Neural progenitor cell (in vitro differentiated cells): Measurements from ENCODE around the gene ZPLD1. TPM values are rescaled to one million over a fixed set of nuclear protein-coding genes. Genes with fewer than 3 reads are reported as not detected.
A peak's percentile ranks its signal among the peaks of the same experiment; 100 is the strongest.

Experiments used
- DNase-seq: peaks from one replicate; pipeline ENCODE4 v3.0.0-alpha.2; 2016; ENCODE audit warnings: low spot score
- H2AFZ ChIP-seq: fragments of 200-600 bp; sonication (generic); replicated peaks from 2 replicates; pipeline ENCODE4 v1.6.1; 2016; ENCODE audit warnings: antibody characterized with exemption
- H3F3A ChIP-seq: fragments of 200-600 bp; sonication (generic); 2 replicates; pipeline ENCODE4 v1.6.1; 2016; ENCODE audit warnings: antibody characterized with exemption, low read depth
- H3K27ac ChIP-seq: fragments of 200-600 bp; sonication (generic); 2 replicates; pipeline ENCODE4 v1.5.1; 2016; ENCODE audit warnings: mild to moderate bottlenecking
- H3K27me3 ChIP-seq: fragments of 200-600 bp; sonication (generic); 2 replicates; pipeline ENCODE4 v1.6.1; 2016; ENCODE audit warnings: mild to moderate bottlenecking, moderate library complexity
- H3K36me3 ChIP-seq: fragments of 200-600 bp; sonication (generic); 2 replicates; pipeline ENCODE4 v1.5.1; 2016
- H3K4me1 ChIP-seq: fragments of 200-600 bp; sonication (generic); 2 replicates; pipeline ENCODE4 v1.6.1; 2016; ENCODE audit warnings: mixed run types
- H3K4me2 ChIP-seq: fragments of 200-600 bp; sonication (generic); 2 replicates; pipeline ENCODE4 v1.6.1; 2016
- H3K4me3 ChIP-seq: fragments of 200-600 bp; sonication (generic); 2 replicates; pipeline ENCODE4 v1.5.1; 2016
- H3K79me2 ChIP-seq: fragments of 200-600 bp; sonication (generic); 2 replicates; pipeline ENCODE4 v1.6.1; 2016; ENCODE audit warnings: low read depth
- H3K9ac ChIP-seq: fragments of 200-600 bp; sonication (generic); 2 replicates; pipeline ENCODE4 v1.6.1; 2016
- H3K9me3 ChIP-seq: fragments of 200-600 bp; sonication (generic); 2 replicates; pipeline ENCODE4 v1.5.1; 2016; ENCODE audit warnings: low read depth
- H4K20me1 ChIP-seq: fragments of 200-600 bp; sonication (generic); 2 replicates; pipeline ENCODE4 v1.6.1; 2016; ENCODE audit warnings: low read depth
- H3K27ac Mint-ChIP-seq: 3 replicates; pipeline ENCODE4 v1.8.0; 2021; ENCODE audit warnings: mixed read lengths
- H3K27me3 Mint-ChIP-seq: 2 replicates; pipeline ENCODE4 v1.8.0; 2022; ENCODE audit warnings: low read depth, mild to moderate bottlenecking, inconsistent platforms, moderate library complexity, mixed read lengths; ENCODE audit not compliant: insufficient read depth
- H3K36me3 Mint-ChIP-seq: 3 replicates; pipeline ENCODE4 v1.8.0; 2021; ENCODE audit warnings: mixed read lengths
- H3K4me1 Mint-ChIP-seq: 3 replicates; pipeline ENCODE4 v1.8.0; 2021; ENCODE audit warnings: mixed read lengths
- H3K4me3 Mint-ChIP-seq: 3 replicates; pipeline ENCODE4 v1.8.0; 2021; ENCODE audit warnings: mild to moderate bottlenecking, moderate library complexity, mixed read lengths
- H3K9me3 Mint-ChIP-seq: 3 replicates; pipeline ENCODE4 v1.8.0; 2020; ENCODE audit warnings: mixed read lengths
- CTCF ChIP-seq: fragments of 200-600 bp; sonication (generic); IDR thresholded peaks from 2 replicates; pipeline ENCODE4 v1.5.1; 2017; ENCODE audit warnings: antibody characterized with exemption, mild to moderate bottlenecking
- EZH2 ChIP-seq: fragments of 200-600 bp; sonication (generic); IDR thresholded peaks from 2 replicates; pipeline ENCODE4 v1.6.1; 2017; ENCODE audit warnings: antibody characterized with exemption, mild to moderate bottlenecking, moderate library complexity
- EZH2phosphoT487 ChIP-seq: fragments of 200-600 bp; sonication (generic); IDR thresholded peaks from 2 replicates; pipeline ENCODE4 v1.6.1; 2017; ENCODE audit warnings: antibody characterized with exemption
- total RNA-seq: library from RNA; depleted of rRNA; stranded (reverse); fragments of >200 nt; gene quantifications from 2 replicates; pipeline ENCODE4 v1.2.3, GENCODE V29; 2015; ENCODE audit warnings: low replicate concordance

Gene ZPLD1
- total RNA-seq, 1 donor from 2014 or later: 0.28 TPM

GRCh38 chr3:102457644-102458043, 22.8 kb downstream of the ZPLD1 start:
- no peaks in the 10 kb centered on the region for H3K27me3 ChIP-seq
- no peak overlapping the region for H3K4me2 ChIP-seq
- no peak overlapping the region for H2AFZ ChIP-seq
- H3K4me1 ChIP-seq: peaks cover 5% of the 10 kb centered on the region
- H3K4me3 ChIP-seq: no peak overlapping the region
- no peak overlapping the region for H3K9ac ChIP-seq
- no peaks in the 10 kb centered on the region for H3K79me2 ChIP-seq
- Mint-ChIP-seq H3K36me3 (no peaks in the 10 kb centered on the region), H3K27me3 (no peaks in the 10 kb centered on the region), H3K4me1 (peaks cover 5% of the 10 kb centered on the region), H3K4me3 (no peak overlapping the region), H3K27ac (no peak overlapping the region), H3K9me3 (no peaks in the 10 kb centered on the region)
- no peaks in the 10 kb centered on the region for H3F3A ChIP-seq
- H3K27ac ChIP-seq: no peak overlapping the region
- TF ChIP-seq EZH2: no peak
- no peak for TF ChIP-seq EZH2phosphoT487
- TF ChIP-seq CTCF: no peak
- DNase-seq: no peak
- no peaks in the 10 kb centered on the region for H4K20me1 ChIP-seq
- H3K9me3 ChIP-seq: no peaks in the 10 kb centered on the region
- no peaks in the 10 kb centered on the region for H3K36me3 ChIP-seq

GRCh38 chr3:102460579-102460978, 25.8 kb downstream of the ZPLD1 start:
- Histone ChIP-seq H3F3A (no peaks in the 10 kb centered on the region), H2AFZ (no peak overlapping the region), H3K9ac (no peak overlapping the region), H3K79me2 (no peaks in the 10 kb centered on the region), H3K4me1 (peaks cover 5% of the 10 kb centered on the region), H3K9me3 (no peaks in the 10 kb centered on the region), H3K4me3 (no peak overlapping the region), H3K27me3 (no peaks in the 10 kb centered on the region), H4K20me1 (no peaks in the 10 kb centered on the region), H3K4me2 (no peak overlapping the region), H3K27ac (no peak overlapping the region), H3K36me3 (no peaks in the 10 kb centered on the region)
- Mint-ChIP-seq H3K9me3 (no peaks in the 10 kb centered on the region), H3K4me3 (no peak overlapping the region), H3K4me1 (no peaks in the 10 kb centered on the region), H3K27me3 (no peaks in the 10 kb centered on the region), H3K27ac (no peak overlapping the region), H3K36me3 (no peaks in the 10 kb centered on the region)
- TF ChIP-seq EZH2: no peak
- TF ChIP-seq EZH2phosphoT487: no peak
- TF ChIP-seq CTCF: no peak
- no peak for DNase-seq

- no peak overlapping the region for H3K4me3 Mint-ChIP-seq
- no peak for DNase-seq
- Histone ChIP-seq H3K27me3 (no peaks in the 10 kb centered on the region), H3K4me1 (peaks cover 5% of the 10 kb centered on the region), H2AFZ (no peak overlapping the region), H3K27ac (no peak overlapping the region), H4K20me1 (no peaks in the 10 kb centered on the region), H3K79me2 (no peaks in the 10 kb centered on the region), H3K9me3 (no peaks in the 10 kb centered on the region), H3K9ac (no peak overlapping the region), H3K36me3 (no peaks in the 10 kb centered on the region), H3F3A (no peaks in the 10 kb centered on the region), H3K4me3 (no peak overlapping the region), H3K4me2 (no peak overlapping the region)
- H3K4me1 Mint-ChIP-seq: no peaks in the 10 kb centered on the region
- H3K36me3 Mint-ChIP-seq: no peaks in the 10 kb centered on the region
- TF ChIP-seq CTCF (no peak), EZH2phosphoT487 (no peak), EZH2 (no peak)
- no peaks in the 10 kb centered on the region for H3K27me3 Mint-ChIP-seq
- no peaks in the 10 kb centered on the region for H3K9me3 Mint-ChIP-seq
- H3K27ac Mint-ChIP-seq: no peak overlapping the region
These were observed 29.4 kb downstream of the ZPLD1 start for GRCh38 chr3:102464261-102464660.

GRCh38 chr3:102466001-102466400, 31.2 kb downstream of the ZPLD1 start:
- no peaks in the 10 kb centered on the region for H3K4me1 Mint-ChIP-seq
- no peaks in the 10 kb centered on the region for H3K36me3 ChIP-seq
- DNase-seq: no peak
- H3K9ac ChIP-seq: no peak overlapping the region
- H3K27me3 ChIP-seq: no peaks in the 10 kb centered on the region
- H3K4me1 ChIP-seq: peaks cover 5% of the 10 kb centered on the region
- H3F3A ChIP-seq: no peaks in the 10 kb centered on the region
- H3K4me3 ChIP-seq: no peak overlapping the region
- no peaks in the 10 kb centered on the region for H3K79me2 ChIP-seq
- no peak overlapping the region for H3K27ac ChIP-seq
- H3K4me2 ChIP-seq: no peak overlapping the region
- TF ChIP-seq EZH2: no peak
- peak; percentile 23 for TF ChIP-seq CTCF
- H4K20me1 ChIP-seq: no peaks in the 10 kb centered on the region
- H3K9me3 Mint-ChIP-seq: no peaks in the 10 kb centered on the region
- no peaks in the 10 kb centered on the region for H3K27me3 Mint-ChIP-seq
- H3K4me3 Mint-ChIP-seq: no peak overlapping the region
- no peaks in the 10 kb centered on the region for H3K36me3 Mint-ChIP-seq
- H3K9me3 ChIP-seq: no peaks in the 10 kb centered on the region
- H2AFZ ChIP-seq: peak overlapping the region; percentile 95
- H3K27ac Mint-ChIP-seq: no peak overlapping the region
